NCI-H510A treated with DMSO at 0.1 percent for 48 hours (cell line): Measurements from ENCODE around the gene CLSTN2.

Experiments
- DNase-seq: peaks from one replicate; lab custom pipeline; 2025; lab: John Stamatoyannopoulos, UW

Gene CLSTN2

GRCh38 chr3:140053794-140054193 lies 118.8 kb downstream of the CLSTN2 start:
- DNase-seq: no peak

GRCh38 chr3:140055092-140055791 lies 120.3 kb downstream of the CLSTN2 start:
- DNase-seq: no peak

- DNase-seq: no peak
Measured at GRCh38 chr3:140056047-140056446, 121.1 kb downstream of the CLSTN2 start.

GRCh38 chr3:140061211-140061610 lies 126.2 kb downstream of the CLSTN2 start:
- DNase-seq: no peak

- no peak for DNase-seq
Measured at GRCh38 chr3:140062461-140062860, 127.5 kb downstream of the CLSTN2 start.

GRCh38 chr3:140067487-140067886 lies 132.5 kb downstream of the CLSTN2 start:
- DNase-seq: no peak

GRCh38 chr3:140068494-140069017 lies 133.6 kb downstream of the CLSTN2 start:
- no peak for DNase-seq

- DNase-seq: no peak
Measured at GRCh38 chr3:140073278-140074045, 138.5 kb downstream of the CLSTN2 start.

GRCh38 chr3:140076552-140076951 lies 141.6 kb downstream of the CLSTN2 start:
- no peak for DNase-seq

GRCh38 chr3:140077406-140077805 lies 142.4 kb downstream of the CLSTN2 start:
- DNase-seq: no peak

GRCh38 chr3:140078343-140078742 lies 143.4 kb downstream of the CLSTN2 start:
- no peak for DNase-seq

- no peak for DNase-seq
Measured at GRCh38 chr3:140078940-140079339, 144.0 kb downstream of the CLSTN2 start.

GRCh38 chr3:140081887-140082286 lies 146.9 kb downstream of the CLSTN2 start:
- no peak for DNase-seq

GRCh38 chr3:140085001-140085400 lies 150.0 kb downstream of the CLSTN2 start:
- no peak for DNase-seq

GRCh38 chr3:140086642-140087041 lies 151.7 kb downstream of the CLSTN2 start:
- no peak for DNase-seq

- no peak for DNase-seq
Measured at GRCh38 chr3:140088058-140088457, 153.1 kb downstream of the CLSTN2 start.

- DNase-seq: no peak
Measured at GRCh38 chr3:140088513-140088912, 153.5 kb downstream of the CLSTN2 start.

- DNase-seq: no peak
Measured at GRCh38 chr3:140089403-140090072, 154.6 kb downstream of the CLSTN2 start.

- no peak for DNase-seq
Measured at GRCh38 chr3:140091143-140091542, 156.2 kb downstream of the CLSTN2 start.

- no peak for DNase-seq
Measured at GRCh38 chr3:140092848-140093536, 158.0 kb downstream of the CLSTN2 start.

- DNase-seq: no peak
Measured at GRCh38 chr3:140093742-140094141, 158.8 kb downstream of the CLSTN2 start.

- DNase-seq: no peak
Measured at GRCh38 chr3:140094487-140094886, 159.5 kb downstream of the CLSTN2 start.
